ENCODE measurements around the gene WDR49.

Gene WDR49

DNA sequence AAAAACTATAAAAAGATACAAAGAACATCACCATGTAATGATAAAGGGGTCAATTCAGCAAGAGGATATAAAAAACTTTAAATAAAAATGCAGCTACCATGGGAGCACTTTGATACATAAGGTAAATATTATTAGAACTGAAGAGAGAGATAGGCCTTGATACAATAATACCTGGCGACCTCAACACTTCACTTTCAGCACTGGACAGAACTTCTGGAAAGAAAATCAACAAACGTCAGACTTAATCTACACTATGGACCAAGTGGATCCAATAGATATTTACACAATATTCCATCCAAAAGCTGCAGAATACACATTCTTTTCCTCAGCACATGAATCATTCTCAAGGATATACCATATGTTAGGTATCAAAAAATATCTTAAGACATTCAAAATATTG is 42.0 kb downstream of the WDR49 start:
- DNase-seq = no peak

DNA sequence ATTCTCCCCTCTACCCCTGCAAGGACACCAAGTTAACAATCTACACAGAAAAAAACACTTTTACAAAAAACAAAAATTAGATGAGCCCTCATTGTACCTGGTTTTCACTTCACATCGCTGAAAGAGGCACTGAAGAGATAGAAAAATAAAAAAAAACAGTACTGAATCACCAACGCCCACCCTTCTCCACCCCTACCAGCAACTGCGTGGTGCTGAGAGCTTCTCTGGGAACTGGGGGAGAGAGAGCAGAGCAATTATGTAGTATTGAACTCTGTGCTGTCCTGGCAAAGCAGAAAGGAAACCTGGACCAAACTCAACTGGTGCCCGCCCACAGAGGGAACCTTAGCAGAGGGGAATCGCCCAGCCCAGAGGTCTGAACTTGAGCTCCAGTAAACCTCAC is 44.6 kb downstream of the WDR49 start:
- DNase-seq = no peak

DNA sequence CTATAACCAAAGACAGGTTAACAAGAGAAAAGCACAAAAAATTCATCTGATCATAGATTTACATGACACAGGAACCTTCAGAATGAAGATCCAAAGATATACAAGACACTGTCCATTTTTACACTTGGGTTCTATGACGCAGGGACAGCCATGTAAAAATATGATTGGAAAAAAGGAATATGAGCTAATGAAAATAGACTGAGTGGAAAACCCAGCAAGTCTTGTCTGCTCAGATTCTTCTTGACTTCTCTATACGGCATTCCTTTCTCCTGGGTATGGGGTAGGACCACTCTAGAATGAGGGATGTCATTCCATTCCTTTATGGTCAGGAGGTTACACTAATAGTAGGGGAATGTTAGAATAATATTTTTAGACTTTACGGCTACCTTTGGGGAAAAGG is 46.9 kb downstream of the WDR49 start:
- no peak for DNase-seq

DNA sequence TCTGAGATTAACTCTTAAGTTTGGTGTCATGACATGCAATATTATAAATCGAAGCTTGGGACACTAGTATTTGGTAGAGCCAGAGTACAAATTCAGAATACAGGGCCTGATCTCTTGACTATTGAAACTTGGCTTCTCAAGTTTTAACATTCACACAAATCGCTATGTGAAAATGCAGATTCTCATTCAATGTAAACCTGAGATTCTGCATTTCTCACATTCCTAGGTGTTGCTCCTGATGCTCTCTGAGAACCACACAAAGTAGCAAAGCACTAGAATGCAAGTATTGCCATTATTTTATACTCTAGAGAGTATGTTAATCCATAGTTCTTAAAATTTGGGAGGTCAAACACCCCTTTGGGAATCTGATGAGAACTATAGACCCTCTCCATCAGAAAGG is 47.9 kb downstream of the WDR49 start:
- no peak for DNase-seq

DNA sequence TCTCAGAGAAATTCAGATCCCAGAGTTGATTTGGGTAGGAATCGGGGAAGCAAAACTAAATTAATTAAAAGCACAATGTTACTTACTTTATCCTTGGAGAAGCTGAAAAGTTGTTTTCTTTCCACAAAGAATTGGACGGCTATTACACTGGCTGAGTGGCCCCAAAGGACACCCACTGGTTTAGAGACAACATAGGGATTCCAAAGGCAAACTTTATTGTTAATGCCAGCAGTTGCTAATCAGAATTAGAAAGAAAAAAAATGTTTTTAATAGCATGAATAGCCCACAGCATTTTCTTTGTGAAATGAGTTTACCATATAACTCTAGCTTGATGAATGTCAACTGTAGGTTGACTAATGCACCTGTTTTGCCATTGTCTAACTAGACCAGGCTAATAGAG is 51.7 kb downstream of the WDR49 start:
- DNase-seq = no peak

DNA sequence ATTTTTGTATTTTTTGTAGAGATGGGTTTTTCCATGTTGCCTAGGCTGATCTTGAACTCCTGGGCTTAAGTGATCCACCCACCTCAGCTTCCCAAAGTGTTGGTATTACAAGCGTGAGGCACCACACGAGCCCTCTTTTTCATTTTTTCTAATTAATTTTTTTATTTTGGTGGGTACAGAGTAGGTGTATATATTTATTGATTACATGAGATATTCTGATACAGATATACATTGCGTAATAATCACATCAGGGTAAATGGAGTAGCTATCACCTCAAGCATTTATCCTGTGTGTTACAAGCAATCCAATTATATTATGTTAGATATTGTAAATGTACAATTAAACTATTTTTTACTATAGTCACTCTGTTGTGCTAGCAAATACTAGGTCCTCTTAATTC is 66.1 kb downstream of the WDR49 start:
- no peak for DNase-seq

- DNase-seq = no peak
These were observed 78.6 kb downstream of the WDR49 start for GRCh38 chr3:167575000-167575600.

DNA sequence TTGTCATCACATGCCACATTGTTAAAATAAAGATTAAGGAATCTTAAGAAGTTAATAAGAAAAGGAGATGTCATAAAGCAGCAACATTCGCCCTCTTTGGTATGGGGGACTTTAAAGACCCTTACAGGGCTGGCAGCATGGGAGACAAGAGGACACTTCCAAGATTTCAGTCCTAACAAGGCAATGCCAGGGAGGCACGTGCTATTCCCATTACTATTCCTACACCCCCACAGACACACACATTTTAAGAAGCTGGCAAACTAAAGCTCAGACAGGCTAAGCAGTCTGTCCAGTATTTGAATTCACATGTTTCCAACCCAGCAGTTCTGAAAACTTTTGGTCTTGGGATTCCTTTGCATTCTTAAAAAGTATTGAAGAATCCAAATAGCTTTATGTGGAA is 80.8 kb downstream of the WDR49 start:
- no peak for DNase-seq

DNA sequence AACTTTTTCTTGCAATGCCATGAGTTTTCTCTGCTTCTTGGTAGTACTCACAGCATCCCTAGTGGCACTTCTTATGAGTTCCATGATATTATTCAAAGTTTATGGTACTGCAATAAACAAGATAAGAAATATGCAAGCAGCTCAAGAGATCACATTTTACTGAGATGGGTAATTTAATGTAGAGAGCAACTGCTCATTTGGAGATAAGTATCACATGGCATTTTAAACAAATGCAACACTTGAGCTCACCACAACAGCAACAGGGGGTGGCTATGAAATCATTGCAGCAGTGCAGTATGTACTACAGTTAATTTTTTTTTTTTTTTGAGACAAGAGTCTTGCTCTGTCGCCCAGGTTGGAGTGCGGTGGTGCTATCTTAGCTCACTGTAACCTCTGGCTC is 85.1 kb downstream of the WDR49 start:
- no peak for DNase-seq

DNA sequence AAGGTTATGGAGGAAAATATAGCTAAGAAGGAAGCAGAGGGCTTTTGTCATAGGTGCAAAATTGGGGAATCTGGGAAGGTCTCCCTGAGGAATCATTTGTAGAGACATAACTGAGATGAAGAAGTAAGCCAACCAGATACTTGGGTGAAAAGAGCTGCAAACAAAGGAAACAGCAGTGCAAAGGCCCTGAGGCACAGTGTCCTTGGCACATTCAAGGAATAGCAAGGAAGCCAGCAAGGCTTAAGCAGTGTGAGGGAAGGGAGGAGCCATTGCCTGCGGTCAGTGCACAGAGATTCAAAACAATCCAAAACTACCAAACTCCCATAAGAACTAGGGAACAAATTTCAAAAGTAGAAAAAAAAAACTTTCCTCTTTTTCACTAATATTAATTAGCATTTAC is 88.3 kb downstream of the WDR49 start:
- no peak for DNase-seq

- DNase-seq = no peak
These were observed 89.1 kb downstream of the WDR49 start for GRCh38 chr3:167564612-167565011.

- DNase-seq = no peak
These were observed 93.8 kb downstream of the WDR49 start for GRCh38 chr3:167559924-167560323.

GRCh38 chr3:167554898-167555297 is 98.8 kb downstream of the WDR49 start:
- DNase-seq = no peak

DNA sequence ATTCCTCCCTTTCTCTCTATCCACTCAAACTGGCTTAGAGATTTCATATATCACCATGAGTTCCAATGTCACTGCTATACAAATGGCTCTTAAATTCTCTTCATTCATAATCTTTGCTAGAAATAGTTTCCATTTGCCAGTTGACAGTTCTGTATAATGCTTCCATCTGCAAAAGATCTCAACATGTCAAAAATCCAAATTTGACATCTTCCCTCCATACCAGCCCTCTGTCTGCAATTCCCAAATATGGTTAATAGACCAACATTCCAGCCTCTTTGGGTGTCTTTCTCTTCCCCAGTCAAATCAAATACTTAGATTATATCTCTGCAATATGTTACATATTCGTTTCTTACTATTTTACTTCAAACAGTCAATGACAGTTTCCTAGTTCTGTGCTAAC is 115.7 kb downstream of the WDR49 start:
- no peak for DNase-seq

DNA sequence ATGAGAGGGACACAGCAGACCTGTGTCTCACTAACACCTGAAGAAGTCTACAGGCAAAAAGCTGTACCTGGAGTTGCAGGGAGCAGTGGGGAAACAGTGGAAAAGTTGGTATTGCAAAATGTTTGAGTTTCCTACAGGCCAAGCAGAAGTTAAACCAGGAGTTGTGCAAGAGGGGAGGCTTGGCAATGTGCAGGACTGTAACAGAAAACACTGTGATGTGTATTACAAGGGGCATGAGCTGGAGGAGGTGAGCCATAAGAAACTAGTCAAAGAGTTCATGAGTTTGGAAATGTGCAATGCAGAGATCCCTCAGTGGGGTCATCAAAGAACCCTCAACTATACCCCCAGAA is 132.8 kb downstream of the WDR49 start:
- no peak for DNase-seq

- DNase-seq = no peak
These were observed 133.3 kb downstream of the WDR49 start for GRCh38 chr3:167520266-167521005.

GRCh38 chr3:167507954-167508353 is 145.8 kb downstream of the WDR49 start:
- DNase-seq = no peak

DNA sequence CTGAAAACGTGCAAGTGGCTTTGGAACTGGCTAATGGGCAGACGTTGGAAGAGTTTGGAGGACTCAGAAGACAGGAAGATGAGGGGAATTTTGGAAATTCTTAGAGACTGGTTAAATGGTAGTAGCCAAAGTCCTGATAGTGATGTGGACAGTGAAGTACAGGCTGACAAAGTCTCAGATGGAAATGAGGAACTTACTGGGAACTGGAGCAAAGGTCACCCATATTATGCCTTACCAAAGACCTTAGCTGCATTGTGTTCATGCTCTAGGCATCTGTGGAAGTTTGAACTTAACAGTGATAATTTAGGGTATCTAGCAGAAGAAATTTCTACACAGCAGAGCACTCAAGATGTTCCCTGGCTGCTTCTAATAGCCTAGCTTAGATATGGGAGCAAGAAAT is 151.3 kb downstream of the WDR49 start:
- no peak for DNase-seq

- DNase-seq = no peak
These were observed 151.8 kb downstream of the WDR49 start for GRCh38 chr3:167501941-167502340.

- no peak for DNase-seq
These were observed 155.8 kb downstream of the WDR49 start for GRCh38 chr3:167497903-167498302.

- no peak for DNase-seq
These were observed 160.5 kb downstream of the WDR49 start for GRCh38 chr3:167493244-167493643.

GRCh38 chr3:167491621-167492020 is 162.1 kb downstream of the WDR49 start:
- no peak for DNase-seq

GRCh38 chr3:167489571-167489970 is 164.2 kb downstream of the WDR49 start:
- no peak for DNase-seq

- DNase-seq = no peak
These were observed 166.2 kb downstream of the WDR49 start for GRCh38 chr3:167487556-167487955.

DNA sequence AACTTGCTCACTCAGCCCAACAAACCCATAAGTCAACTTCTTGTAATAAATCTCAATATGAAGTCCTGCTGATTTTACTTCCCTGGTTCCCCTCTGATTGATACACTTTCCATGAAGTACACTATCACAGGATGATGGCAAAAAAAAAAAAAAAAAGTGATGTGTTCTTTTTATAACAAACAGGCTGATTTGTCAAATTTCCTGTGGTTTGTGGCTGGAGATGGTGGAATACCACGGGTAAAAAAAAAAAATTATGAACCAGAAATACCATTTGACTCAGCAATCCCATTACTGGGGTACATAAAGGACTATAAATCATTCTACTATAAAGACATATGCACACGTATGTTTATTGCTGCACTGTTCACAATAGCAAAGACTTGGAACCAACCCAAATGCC is 169.2 kb downstream of the WDR49 start:
- no peak for DNase-seq
